H9 (cell line): Measurements from ENCODE around the gene OSBP2. TPM values are rescaled to one million over a fixed set of nuclear protein-coding genes. Genes with fewer than 3 reads are reported as not detected.

Experiments
- DNase-seq: peaks from one replicate; pipeline ENCODE4 v3.0.0-alpha.2; 2017
- H2AFZ ChIP-seq: one replicate; pipeline ENCODE4 v1.6.1; 2013; ENCODE audit warnings: mild to moderate bottlenecking, low read length, control low read depth, moderate library complexity
- H2AK5ac ChIP-seq: 2 replicates; pipeline ENCODE4 v1.6.1; 2013; ENCODE audit warnings: low read length, control low read depth, mixed read lengths; ENCODE audit not compliant: insufficient read length
- H2BK120ac ChIP-seq: one replicate; pipeline ENCODE4 v1.6.1; 2013; ENCODE audit warnings: low read depth, mild to moderate bottlenecking, low read length, control low read depth, inconsistent platforms; ENCODE audit not compliant: poor library complexity, severe bottlenecking
- H2BK12ac ChIP-seq: 2 replicates; pipeline ENCODE4 v1.6.1; 2013; ENCODE audit warnings: low read length, control low read depth, mixed read lengths, low read depth; ENCODE audit not compliant: insufficient read length
- H2BK15ac ChIP-seq: 2 replicates; pipeline ENCODE4 v1.6.1; 2013; ENCODE audit warnings: low read depth, low read length, control low read depth
- H2BK20ac ChIP-seq: one replicate; pipeline ENCODE4 v1.6.1; 2013; ENCODE audit warnings: low read depth, mild to moderate bottlenecking, low read length, control low read depth, inconsistent platforms; ENCODE audit not compliant: poor library complexity, severe bottlenecking
- H2BK5ac ChIP-seq: 2 replicates; pipeline ENCODE4 v1.6.1; 2013; ENCODE audit warnings: low read length, control low read depth, mixed read lengths; ENCODE audit not compliant: insufficient read length
- H3K14ac ChIP-seq: 2 replicates; pipeline ENCODE4 v1.6.1; 2013; ENCODE audit warnings: low read length, control low read depth; ENCODE audit not compliant: insufficient read depth
- H3K18ac ChIP-seq: 2 replicates; pipeline ENCODE4 v1.6.1; 2013; ENCODE audit warnings: low read depth, mild to moderate bottlenecking, mixed read lengths, low read length, control low read depth; ENCODE audit not compliant: insufficient read length
- H3K23ac ChIP-seq: 2 replicates; pipeline ENCODE4 v1.6.1; 2013; ENCODE audit warnings: low read length, control low read depth, mixed read lengths, low read depth; ENCODE audit not compliant: insufficient read length
- H3K23me2 ChIP-seq: 2 replicates; pipeline ENCODE4 v1.6.1; 2013; ENCODE audit warnings: low read depth, mild to moderate bottlenecking, mixed read lengths, low read length, control low read depth; ENCODE audit not compliant: insufficient read length, poor library complexity, severe bottlenecking
- H3K27ac ChIP-seq: 2 replicates; pipeline ENCODE4 v1.5.1; 2013; ENCODE audit warnings: low read length, control low read depth, mixed read lengths, low read depth; ENCODE audit not compliant: insufficient read length
- H3K27me3 ChIP-seq: 2 replicates; pipeline ENCODE4 v1.6.1; 2013; ENCODE audit warnings: low read length, control low read depth, inconsistent platforms; ENCODE audit not compliant: insufficient read depth
- H3K4ac ChIP-seq: 2 replicates; pipeline ENCODE4 v1.6.1; 2013; ENCODE audit warnings: low read depth, mild to moderate bottlenecking, control low read depth, inconsistent platforms, low read length, moderate library complexity
- H3K4me1 ChIP-seq: 2 replicates; pipeline ENCODE4 v1.6.1; 2013; ENCODE audit warnings: low read length, control low read depth, inconsistent platforms; ENCODE audit not compliant: insufficient read depth
- H3K4me2 ChIP-seq: 2 replicates; pipeline ENCODE4 v1.6.1; 2013; ENCODE audit warnings: low read length, control low read depth, mixed read lengths; ENCODE audit not compliant: insufficient read length, insufficient read depth
- H3K56ac ChIP-seq: 2 replicates; pipeline ENCODE4 v1.6.1; 2013; ENCODE audit warnings: low read depth, mild to moderate bottlenecking, mixed read lengths, low read length, control low read depth; ENCODE audit not compliant: insufficient read length
- H3K79me1 ChIP-seq: 2 replicates; pipeline ENCODE4 v1.6.1; 2013; ENCODE audit warnings: low read depth, mild to moderate bottlenecking, moderate library complexity, low read length, control low read depth, inconsistent platforms; ENCODE audit not compliant: insufficient read depth, poor library complexity, severe bottlenecking
- H3K79me2 ChIP-seq: 2 replicates; pipeline ENCODE4 v1.6.1; 2013; ENCODE audit warnings: low read length, control low read depth, inconsistent platforms; ENCODE audit not compliant: insufficient read depth
- H3K9ac ChIP-seq: 2 replicates; pipeline ENCODE4 v1.6.1; 2013; ENCODE audit warnings: low read length, control low read depth, mixed read lengths; ENCODE audit not compliant: insufficient read length; ENCODE audit errors: extremely low read depth
- H3K9me3 ChIP-seq: one replicate; pipeline ENCODE4 v1.6.1; 2013; ENCODE audit warnings: low read depth, low read length, inconsistent platforms; ENCODE audit not compliant: control insufficient read depth
- H3T11ph ChIP-seq: one replicate; pipeline ENCODE4 v1.6.1; 2013; ENCODE audit warnings: mild to moderate bottlenecking, low read length, control low read depth, inconsistent platforms
- H4K20me1 ChIP-seq: one replicate; pipeline ENCODE4 v1.6.1; 2013; ENCODE audit not compliant: control insufficient read depth, insufficient read length, insufficient read depth
- H4K5ac ChIP-seq: 2 replicates; pipeline ENCODE4 v1.6.1; 2013; ENCODE audit warnings: low read depth, mild to moderate bottlenecking, mixed read lengths, low read length, control low read depth; ENCODE audit not compliant: insufficient read length
- H4K8ac ChIP-seq: replicated peaks from 2 replicates; pipeline ENCODE4 v1.6.1; 2013; ENCODE audit warnings: low read length, control low read depth, mixed read lengths, low read depth; ENCODE audit not compliant: insufficient read length
- H4K91ac ChIP-seq: 2 replicates; pipeline ENCODE4 v1.6.1; 2013; ENCODE audit warnings: low read depth, mild to moderate bottlenecking, moderate library complexity, mixed read lengths, low read length, control low read depth; ENCODE audit not compliant: insufficient read length
- H3K27ac Mint-ChIP-seq, 3 experiments: 2 replicates in 2 of 3; 3 replicates in 1 of 3; pipeline ENCODE4 v1.8.0; 2020 to 2021; ENCODE audit warnings: mixed read lengths in 3 of 3, mild to moderate bottlenecking in 1 of 3, moderate library complexity in 1 of 3
- H3K27me3 Mint-ChIP-seq: 2 replicates; pipeline ENCODE4 v1.8.0; 2021; ENCODE audit warnings: low read depth, mild to moderate bottlenecking, moderate library complexity, mixed read lengths
- H3K36me3 Mint-ChIP-seq, 3 experiments: 2 replicates in 2 of 3; 3 replicates in 1 of 3; pipeline ENCODE4 v1.8.0; 2020 to 2021; ENCODE audit warnings: low read depth in 3 of 3, mixed read lengths in 3 of 3; ENCODE audit not compliant: insufficient read depth in 1 of 3
- H3K4me1 Mint-ChIP-seq, 2 experiments: 2 replicates each; pipeline ENCODE4 v1.8.0; 2020; ENCODE audit warnings: mixed read lengths in 2 of 2
- H3K4me3 Mint-ChIP-seq, 2 experiments: 2 replicates in 1 of 2; 3 replicates in 1 of 2; pipeline ENCODE4 v1.8.0; 2020 to 2021; ENCODE audit warnings: mild to moderate bottlenecking in 2 of 2, mixed read lengths in 2 of 2, moderate library complexity in 1 of 2
- H3K9me3 Mint-ChIP-seq, 2 experiments: 2 replicates in 1 of 2; 3 replicates in 1 of 2; pipeline ENCODE4 v1.8.0; 2020; ENCODE audit warnings: mild to moderate bottlenecking in 2 of 2, mixed read lengths in 2 of 2, moderate library complexity in 1 of 2
- CTCF ChIP-seq: fragments of 200-600 bp; sonication (generic); conservative IDR thresholded peaks from 3 replicates; pipeline ENCODE4 v1.8.0; 2021; ENCODE audit warnings: antibody characterized with exemption, mild to moderate bottlenecking
- WGBS: extraction: QIAGEN DNeasy Blood & Tissue Kit; methylation state at CpG from one replicate; pipeline ENCODE4 v1.1.7; 2013; ENCODE audit warnings: missing lambda C conversion rate, low lambda C conversion rate, mixed read lengths; ENCODE audit not compliant: insufficient read length; ENCODE audit errors: extremely low coverage; 5-methylcytosine and 5-hydroxymethylcytosine counted together
- total RNA-seq: library from RNA; stranded (reverse); gene quantifications from 2 replicates; pipeline ENCODE4 v1.2.1, GENCODE V29; 2021

OSBP2 gene
- total RNA-seq, 1 experiment from 2014 or later = 3.4 TPM

GRCh38 chr22:30828187-30829155, 133.8 kb downstream of the OSBP2 start:
- H3K18ac ChIP-seq = no peak overlapping the region
- no peak overlapping the region for H3K4me2 ChIP-seq
- H3K56ac ChIP-seq = no peak overlapping the region
- TF ChIP-seq CTCF = no peak
- no peak overlapping the region for H3K4ac ChIP-seq
- H3K79me2 ChIP-seq = no peaks in the 10 kb centered on the region
- Mint-ChIP-seq H3K36me3 (no peaks in the 10 kb centered on the region), H3K9me3 (no peaks in the 10 kb centered on the region), H3K4me3 (no peak overlapping the region), H3K4me1 (peaks cover 18 to 22% of the 10 kb centered on the region in 2 experiments), H3K27ac (no peak overlapping the region; a peak in 1 of 7 replicates), H3K27me3 (peaks cover 12% of the 10 kb centered on the region)
- H2BK120ac ChIP-seq = no peak overlapping the region
- H3K23me2 ChIP-seq = no peaks in the 10 kb centered on the region
- H3K4me1 ChIP-seq = no peaks in the 10 kb centered on the region; the same call in 1 of the 2 replicates
- H3K79me1 ChIP-seq = no peaks in the 10 kb centered on the region
- no peak overlapping the region; the same call in 1 of the 2 replicates for H3K14ac ChIP-seq
- H4K91ac ChIP-seq = no peak overlapping the region
- no peak overlapping the region for H2AK5ac ChIP-seq
- no CpG with 5 or more reads among the region's 14 CpGs for WGBS
- no peaks in the 10 kb centered on the region for H3K9me3 ChIP-seq
- H4K5ac ChIP-seq = no peak overlapping the region
- no peak overlapping the region for H2BK12ac ChIP-seq
- no peak overlapping the region for H2BK15ac ChIP-seq
- H2BK20ac ChIP-seq = no peak overlapping the region
- H2AFZ ChIP-seq = no peak overlapping the region
- DNase-seq = no peak
- no peak overlapping the region for H3K9ac ChIP-seq
- H4K20me1 ChIP-seq = no peaks in the 10 kb centered on the region
- H3K27ac ChIP-seq = no peak overlapping the region
- H3K23ac ChIP-seq = no peak overlapping the region
- H4K8ac ChIP-seq = no peak overlapping the region
- no peak overlapping the region for H2BK5ac ChIP-seq
- H3K27me3 ChIP-seq = no peaks in the 10 kb centered on the region
- no peak overlapping the region for H3T11ph ChIP-seq
